ENCODE measurements around the gene PKP4. TPM values are rescaled to one million over a fixed set of nuclear protein-coding genes. Genes with fewer than 3 reads are reported as not detected.
A peak's percentile ranks its signal among the peaks of the same experiment; 100 is the strongest.

PKP4 gene
- total and polyA plus RNA-seq, 9 of the 15 experiments (the other 6 are each of a cell fraction or from before 2014, with no cell fraction given), result 24.6 to 99.1 (median 74.0) TPM

DNA sequence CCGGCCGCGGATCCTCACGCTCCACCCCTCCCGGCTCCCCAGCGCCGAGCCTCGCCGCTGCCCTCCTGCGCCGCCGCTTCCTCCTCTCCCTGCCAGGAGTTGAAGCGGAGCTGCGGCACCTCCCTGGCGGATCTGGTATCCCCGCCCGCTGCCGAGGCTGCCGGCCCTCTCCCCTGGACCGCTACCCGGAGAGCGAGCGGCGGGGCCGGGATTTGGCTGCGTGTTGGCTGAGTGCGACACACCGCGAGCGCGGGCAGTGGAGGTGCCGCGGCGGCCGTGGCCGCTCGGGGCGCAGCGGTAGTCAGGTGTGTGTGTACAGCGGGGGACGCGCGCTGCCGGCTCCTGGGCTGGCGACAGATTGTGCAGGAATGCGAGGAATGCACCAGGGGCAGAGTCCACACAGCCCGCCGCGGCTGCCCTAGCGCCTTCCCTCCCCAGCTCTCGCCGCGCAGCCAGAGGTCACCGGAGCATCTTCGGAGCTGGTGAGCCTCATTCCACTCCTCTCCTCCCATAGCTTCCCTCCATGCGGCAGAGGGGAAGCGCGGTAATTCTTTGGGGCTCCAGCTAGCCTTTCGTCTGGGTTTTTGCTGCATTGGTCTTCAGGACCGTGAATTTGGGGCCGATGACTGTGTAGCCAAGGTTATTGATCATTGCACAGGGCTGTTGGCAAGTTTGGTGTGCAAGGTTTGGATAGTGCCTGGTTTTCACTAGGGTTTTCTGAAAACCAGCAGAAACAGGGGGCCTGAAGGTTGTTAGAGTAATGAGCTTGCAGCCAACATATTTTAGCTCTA lies 1.3 kb downstream of the PKP4 start (continued):
- TF ChIP-seq FOXJ3 (CRISPR knock-in tag; IDR thresholded peaks at IDR 0.05), result no peak

DNA sequence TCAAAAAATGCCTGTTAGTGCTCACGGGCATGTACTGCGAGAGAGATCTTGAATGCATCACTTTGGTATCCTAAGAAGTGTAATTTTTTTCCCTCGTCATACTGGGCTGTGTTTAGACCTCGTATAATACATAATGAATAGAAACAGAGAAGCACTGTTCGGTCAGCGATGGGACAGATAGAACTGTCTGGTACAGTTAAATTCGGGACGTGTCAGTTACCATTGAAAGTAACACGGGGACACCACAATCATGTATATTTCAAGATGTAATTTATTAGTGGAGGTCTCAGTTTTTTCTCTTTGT lies 1.8 kb downstream of the PKP4 start:
- no peaks in the 10 kb centered on the region for H3K27me3 ChIP-seq (ENCODE audit: control insufficient read depth in 2 of 2, insufficient read depth in 2 of 2, low read length in 2 of 2)
- 0 out of 2 replicates have a peak overlapping the region, but pooled peaks have one; percentile 86 for H2AFZ ChIP-seq (ENCODE audit: low read depth, low read length)
- H3K9ac ChIP-seq (ENCODE audit: insufficient read depth in 1 of 2, low read depth in 2 of 2, low read length in 2 of 2), result peak overlapping the region; percentile 85 to 98
- H4K20me1 ChIP-seq (replicated peaks; ENCODE audit: control insufficient read depth, insufficient read depth, low read length), result peaks cover 27% of the 10 kb centered on the region
- ATAC-seq, result no peak
- peaks cover 66% of the 10 kb centered on the region for H3K79me2 ChIP-seq (ENCODE audit: control insufficient read depth, insufficient read depth, low read length)
- in situ Hi-C loops (cut with MboI), result no loop called here
- H3K4me2 ChIP-seq (ENCODE audit: insufficient read depth, low read length), result peak overlapping the region; percentile 92
- peak overlapping the region; percentile 84; the same call in 1 of the 3 replicates for H3K27ac ChIP-seq (ENCODE audit: extremely low read depth, low read depth, low read length)
- intact Hi-C loops (cut with micrococcal nuclease), result loop anchor here (5.0 to 10.0 kb wide), 4 partner anchors 141 to 289 kb away; no protein-coding TSS in a partner anchor
- CTCF ChIA-PET (ENCODE audit: low intra/inter-chr PET ratio), result no interaction called here
- POLR2A ChIA-PET, result interaction anchor here (0.7 to 3.1 kb wide), 5 partner anchors 8 to 232 kb away, joined by 3 to 10 read pairs (median 4); no protein-coding TSS in a partner anchor
- H3K4me3 ChIP-seq, result peak overlapping the region; percentile 85
- DNase-seq (ENCODE audit: extremely low read depth in 1 of 4, low spot score in 3 of 4), result peak in 2 of 4 experiments; percentile 12 to 28
- peaks cover 19 to 28% of the 10 kb centered on the region in 2 experiments for H3K4me1 ChIP-seq (replicated peaks in 1 of 2; ENCODE audit: control insufficient read depth in 2 of 2, insufficient read depth in 2 of 2, low read length in 2 of 2)
- no peaks in the 10 kb centered on the region for H3K9me1 ChIP-seq (ENCODE audit: control insufficient read depth, insufficient read depth, low read length)
- TF ChIP-seq C11orf30 (IDR thresholded peaks at IDR 0.05; ENCODE audit: low read depth) (no peak), ELF1 (tag; IDR thresholded peaks at IDR 0.05) (0 out of 2 replicates have a peak, but pooled peaks have one; percentile 26), NFE2 (IDR thresholded peaks at IDR 0.05; ENCODE audit: low read depth) (peak; percentile 17; the same call in 1 of the 2 replicates), CBX1 (IDR thresholded peaks at IDR 0.05; ENCODE audit: low read depth) (no peak), TAL1 (IDR thresholded peaks at IDR 0.05) (no peak)
- TF ChIP-seq, protein P1, sequence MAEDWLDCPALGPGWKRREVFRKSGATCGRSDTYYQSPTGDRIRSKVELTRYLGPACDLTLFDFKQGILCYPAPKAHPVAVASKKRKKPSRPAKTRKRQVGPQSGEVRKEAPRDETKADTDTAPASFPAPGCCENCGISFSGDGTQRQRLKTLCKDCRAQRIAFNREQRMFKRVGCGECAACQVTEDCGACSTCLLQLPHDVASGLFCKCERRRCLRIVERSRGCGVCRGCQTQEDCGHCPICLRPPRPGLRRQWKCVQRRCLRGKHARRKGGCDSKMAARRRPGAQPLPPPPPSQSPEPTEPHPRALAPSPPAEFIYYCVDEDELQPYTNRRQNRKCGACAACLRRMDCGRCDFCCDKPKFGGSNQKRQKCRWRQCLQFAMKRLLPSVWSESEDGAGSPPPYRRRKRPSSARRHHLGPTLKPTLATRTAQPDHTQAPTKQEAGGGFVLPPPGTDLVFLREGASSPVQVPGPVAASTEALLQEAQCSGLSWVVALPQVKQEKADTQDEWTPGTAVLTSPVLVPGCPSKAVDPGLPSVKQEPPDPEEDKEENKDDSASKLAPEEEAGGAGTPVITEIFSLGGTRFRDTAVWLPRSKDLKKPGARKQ (CRISPR knock-in tag; IDR thresholded peaks at IDR 0.05), result no peak
- H3K9me3 ChIP-seq (replicated peaks; ENCODE audit: control insufficient read depth, insufficient read depth, low read depth, low read length), result no peaks in the 10 kb centered on the region
- no peak for FAIRE-seq
- WGBS (ENCODE audit: insufficient coverage, low coverage, missing lambda C conversion rate), result under 1% methylated on average over 9 of the region's 9 CpGs
- BruUV-seq (replicated peaks), result no TSS peak
- peaks cover 20% of the 10 kb centered on the region for H3K36me3 ChIP-seq (ENCODE audit: control insufficient read depth, insufficient read depth, low read length)
